GM12875 (cell line): ENCODE measurements around the gene HIPK2.

Experiments used
- H3K4me3 ChIP-seq: one replicate; pipeline ENCODE4 v1.5.1; 2011; ENCODE audit warnings: low read depth, low read length, control low read depth
- CTCF ChIP-seq: IDR thresholded peaks from 2 replicates; pipeline ENCODE4 v1.5.1; 2011; ENCODE audit warnings: low read depth, mild to moderate bottlenecking, control low read depth, inconsistent platforms, low read length, moderate library complexity, borderline replicate concordance; ENCODE audit not compliant: insufficient read depth

Gene HIPK2

GRCh38 chr7:139532636-139533155 lies 245.1 kb downstream of the HIPK2 start:
- H3K4me3 ChIP-seq = no peak overlapping the region

GRCh38 chr7:139531094-139531493 lies 246.7 kb downstream of the HIPK2 start:
- H3K4me3 ChIP-seq = no peak overlapping the region
- TF ChIP-seq CTCF = no peak

More at GRCh38 chr7:139532636-139533155, 245.1 kb downstream of the HIPK2 start:
- TF ChIP-seq CTCF = no peak

- no peak for TF ChIP-seq CTCF
- no peak overlapping the region for H3K4me3 ChIP-seq
Measured at GRCh38 chr7:139526578-139527544, 250.9 kb downstream of the HIPK2 start.

- no peak for TF ChIP-seq CTCF
Measured at GRCh38 chr7:139525750-139526149, 252.0 kb downstream of the HIPK2 start.

GRCh38 chr7:139525239-139525638 lies 252.6 kb downstream of the HIPK2 start:
- H3K4me3 ChIP-seq = no peak overlapping the region
- TF ChIP-seq CTCF = no peak

More at GRCh38 chr7:139525750-139526149, 252.0 kb downstream of the HIPK2 start:
- H3K4me3 ChIP-seq = no peak overlapping the region

- TF ChIP-seq CTCF = no peak
- no peak overlapping the region for H3K4me3 ChIP-seq
Measured at GRCh38 chr7:139523968-139524815, 253.6 kb downstream of the HIPK2 start.
